ENCODE measurements around the gene GARNL3.

GRCh38 chr9:127386981-127387380 lies 122.4 kb downstream of the GARNL3 start:
- TF ChIP-seq CTCF (IDR thresholded peaks at IDR 0.05; ENCODE audit: insufficient read depth, low read length) (no peak), POLR2AphosphoS5 (IDR thresholded peaks at IDR 0.05; ENCODE audit: low read depth) (no peak), SPI1 (IDR thresholded peaks at IDR 0.05; ENCODE audit: borderline replicate concordance, low read depth) (no peak), GABPA (IDR thresholded peaks at IDR 0.05; ENCODE audit: low read depth) (no peak)
- TF ChIP-seq, protein P1, sequence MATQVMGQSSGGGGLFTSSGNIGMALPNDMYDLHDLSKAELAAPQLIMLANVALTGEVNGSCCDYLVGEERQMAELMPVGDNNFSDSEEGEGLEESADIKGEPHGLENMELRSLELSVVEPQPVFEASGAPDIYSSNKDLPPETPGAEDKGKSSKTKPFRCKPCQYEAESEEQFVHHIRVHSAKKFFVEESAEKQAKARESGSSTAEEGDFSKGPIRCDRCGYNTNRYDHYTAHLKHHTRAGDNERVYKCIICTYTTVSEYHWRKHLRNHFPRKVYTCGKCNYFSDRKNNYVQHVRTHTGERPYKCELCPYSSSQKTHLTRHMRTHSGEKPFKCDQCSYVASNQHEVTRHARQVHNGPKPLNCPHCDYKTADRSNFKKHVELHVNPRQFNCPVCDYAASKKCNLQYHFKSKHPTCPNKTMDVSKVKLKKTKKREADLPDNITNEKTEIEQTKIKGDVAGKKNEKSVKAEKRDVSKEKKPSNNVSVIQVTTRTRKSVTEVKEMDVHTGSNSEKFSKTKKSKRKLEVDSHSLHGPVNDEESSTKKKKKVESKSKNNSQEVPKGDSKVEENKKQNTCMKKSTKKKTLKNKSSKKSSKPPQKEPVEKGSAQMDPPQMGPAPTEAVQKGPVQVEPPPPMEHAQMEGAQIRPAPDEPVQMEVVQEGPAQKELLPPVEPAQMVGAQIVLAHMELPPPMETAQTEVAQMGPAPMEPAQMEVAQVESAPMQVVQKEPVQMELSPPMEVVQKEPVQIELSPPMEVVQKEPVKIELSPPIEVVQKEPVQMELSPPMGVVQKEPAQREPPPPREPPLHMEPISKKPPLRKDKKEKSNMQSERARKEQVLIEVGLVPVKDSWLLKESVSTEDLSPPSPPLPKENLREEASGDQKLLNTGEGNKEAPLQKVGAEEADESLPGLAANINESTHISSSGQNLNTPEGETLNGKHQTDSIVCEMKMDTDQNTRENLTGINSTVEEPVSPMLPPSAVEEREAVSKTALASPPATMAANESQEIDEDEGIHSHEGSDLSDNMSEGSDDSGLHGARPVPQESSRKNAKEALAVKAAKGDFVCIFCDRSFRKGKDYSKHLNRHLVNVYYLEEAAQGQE (IDR thresholded peaks at IDR 0.05; ENCODE audit: insufficient replicate concordance, low read depth) = no peak

Data from HL-60 (cell line).